Esophagus squamous epithelium (tissue), 5 donors: ENCODE measurements around the gene EPHA8. TPM values are rescaled to one million over a fixed set of nuclear protein-coding genes. Genes with fewer than 3 reads are reported as not detected.
A peak's percentile ranks its signal among the peaks of the same experiment; 100 is the strongest.

Experiments used
- DNase-seq: peaks from one replicate; lab custom pipeline; 2025; lab: John Stamatoyannopoulos, UW
- H3K27ac ChIP-seq, 4 donors: fragments of 200-600 bp; sonication (generic); one replicate each; pipeline ENCODE4 v1.5.1; 2016 to 2019; ENCODE audit warnings: mild to moderate bottlenecking in 1 of 4
- H3K27me3 ChIP-seq, 4 donors: fragments of 200-600 bp; sonication (generic); 1 replicate in 3 of 4; 2 replicates in 1 of 4; pipeline versions ENCODE4 v1.5.1 to v1.6.0; 2017 to 2021; ENCODE audit warnings: antibody characterized with exemption in 1 of 4
- H3K36me3 ChIP-seq, 3 donors: fragments of 200-600 bp; sonication (generic); one replicate each; pipeline ENCODE4 v1.5.1; 2016 to 2019
- H3K4me1 ChIP-seq, 3 donors: fragments of 200-600 bp; sonication (generic); one replicate each; pipeline ENCODE4 v1.5.1; 2017 to 2019
- H3K4me3 ChIP-seq, 4 donors: fragments of 200-600 bp; sonication (generic); 1 replicate in 3 of 4; 2 replicates in 1 of 4; pipeline ENCODE4 v1.5.1; 2016 to 2019; ENCODE audit warnings: mild to moderate bottlenecking in 2 of 4, moderate library complexity in 1 of 4
- H3K9me3 ChIP-seq, 3 donors: fragments of 200-600 bp; sonication (generic); one replicate each; pipeline ENCODE4 v1.5.1; 2016 to 2019
- CTCF ChIP-seq, 6 experiments: fragments of 450-650 bp in 4 of 6; fragments of 200-600 bp in 2 of 6; sonication (generic) in 2 of 6; IDR thresholded peaks; one replicate each; pipeline ENCODE4 v1.5.1; 2016 to 2019; ENCODE audit warnings: antibody characterized with exemption in 6 of 6, mild to moderate bottlenecking in 4 of 6, moderate library complexity in 4 of 6
- POLR2A ChIP-seq, 4 donors: fragments of 450-650 bp; IDR thresholded peaks; one replicate each; pipeline ENCODE4 v1.6.1; 2017; ENCODE audit warnings: antibody characterized with exemption in 4 of 4, mild to moderate bottlenecking in 4 of 4, moderate library complexity in 3 of 4
- WGBS, 2 donors: methylation state at CpG; one replicate each; pipeline ENCODE4 v1.1.5; 2018; 5-methylcytosine and 5-hydroxymethylcytosine counted together
- intact Hi-C: fragments of 100-400 bp; cut with DNase I; formaldehyde crosslinking; loops from one replicate; pipeline ENCODE4 v1.15.0; 2022
- total RNA-seq, 4 donors: library from RNA; depleted of rRNA; stranded (reverse); fragments of >200 nt; gene quantifications; one replicate each; pipeline ENCODE4 v1.1.0, GENCODE V29; 2016
- donor health status: DM: yes; HTN: yes; CAD: no.

Gene EPHA8
- total RNA-seq, 4 donors from 2014 or later = 0.19 to 0.44 TPM; not detected in 2

GRCh38 chr1:22553104-22553880, 10.0 kb upstream of the EPHA8 start:
- no peak overlapping the region for H3K4me3 ChIP-seq
- WGBS, 2 donors = 31 to 36% methylated on average over 5 to 7 of the region's 18 CpGs
- intact Hi-C loops = no loop called here
- peaks cover 3 to 32% (median 9%) of the 10 kb centered on the region in 3 donors for H3K4me1 ChIP-seq
- H3K27ac ChIP-seq = no peak overlapping the region
- H3K36me3 ChIP-seq = no peaks in the 10 kb centered on the region
- TF ChIP-seq CTCF (IDR thresholded peaks at IDR 0.05) = no peak
- TF ChIP-seq POLR2A (IDR thresholded peaks at IDR 0.05) = no peak
- H3K9me3 ChIP-seq = no peaks in the 10 kb centered on the region
- peaks cover 0 to 99% (median 0%) of the 10 kb centered on the region in 4 donors for H3K27me3 ChIP-seq
- no peak for DNase-seq

GRCh38 chr1:22553991-22554522, 9.2 kb upstream of the EPHA8 start:
- no peak for DNase-seq
- Histone ChIP-seq H3K9me3 (no peaks in the 10 kb centered on the region), H3K36me3 (no peaks in the 10 kb centered on the region), H3K27me3 (peaks cover 0 to 96% (median 0%) of the 10 kb centered on the region in 4 donors), H3K4me3 (no peak overlapping the region), H3K4me1 (peaks cover 3 to 32% (median 9%) of the 10 kb centered on the region in 3 donors), H3K27ac (no peak overlapping the region)
- 69 to 82% methylated on average over 2 to 6 of the region's 8 CpGs for WGBS, 2 donors
- TF ChIP-seq CTCF (IDR thresholded peaks at IDR 0.05) (no peak), POLR2A (IDR thresholded peaks at IDR 0.05) (no peak)
- intact Hi-C loops = no loop called here

DNA sequence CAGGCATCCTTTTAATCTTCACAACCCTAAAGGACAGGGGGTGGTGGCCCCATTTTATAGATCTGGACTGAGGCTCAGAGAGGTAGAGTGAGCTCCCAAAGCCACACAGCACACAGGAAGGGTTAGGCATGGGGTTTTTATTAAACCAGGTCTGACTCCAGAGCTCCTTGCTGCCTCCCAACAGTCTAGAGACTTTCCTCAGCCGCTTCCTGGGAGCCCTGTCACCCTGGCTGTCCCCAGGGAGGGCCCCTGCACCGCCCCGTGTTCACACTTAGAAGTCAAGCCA, 8.0 kb upstream of the EPHA8 start:
- Histone ChIP-seq H3K27ac (no peak overlapping the region), H3K4me3 (no peak overlapping the region), H3K27me3 (peaks cover 0 to 96% (median 0%) of the 10 kb centered on the region in 4 donors), H3K36me3 (no peaks in the 10 kb centered on the region), H3K4me1 (peaks cover 3 to 32% (median 9%) of the 10 kb centered on the region in 3 donors), H3K9me3 (no peaks in the 10 kb centered on the region)
- DNase-seq = no peak
- intact Hi-C loops = no loop called here
- TF ChIP-seq CTCF (IDR thresholded peaks at IDR 0.05) (no peak), POLR2A (IDR thresholded peaks at IDR 0.05) (no peak)
- WGBS, 2 donors = 83% methylated on average over 1 of the region's 3 CpGs; no CpG with 5 or more reads in 1 of the 2 donors

GRCh38 chr1:22556391-22557104, 6.7 kb upstream of the EPHA8 start:
- Histone ChIP-seq H3K9me3 (no peaks in the 10 kb centered on the region), H3K4me1 (peaks cover 3 to 32% (median 9%) of the 10 kb centered on the region in 3 donors), H3K27me3 (peaks cover 0 to 96% (median 0%) of the 10 kb centered on the region in 4 donors), H3K27ac (peak overlapping the region in 2 of 4 donors; percentile 21 to 25), H3K4me3 (no peak overlapping the region), H3K36me3 (no peaks in the 10 kb centered on the region)
- no peak for TF ChIP-seq CTCF (IDR thresholded peaks at IDR 0.05)
- TF ChIP-seq POLR2A (IDR thresholded peaks at IDR 0.05) = no peak
- DNase-seq = no peak
- whole genome bisulfite sequencing, 2 donors = 15 to 24% methylated on average over 8 to 12 of the region's 13 CpGs
- intact Hi-C loops = no loop called here
